Mesenchymal stem cell (in vitro differentiated cells and primary cell): ENCODE data around the gene ZNF134.

Experiments
- DNase-seq: peaks from one replicate; pipeline ENCODE4 v3.0.0-alpha.2; 2013
- H2AFZ ChIP-seq: one replicate; pipeline ENCODE4 v1.6.1; 2013; ENCODE audit warnings: low read depth, mild to moderate bottlenecking, control low read depth, inconsistent platforms, low read length, moderate library complexity
- H2AK5ac ChIP-seq: 2 replicates; pipeline ENCODE4 v1.6.1; 2013; ENCODE audit warnings: low read length, moderate library complexity, mild to moderate bottlenecking, inconsistent platforms; ENCODE audit not compliant: severe bottlenecking
- H2BK120ac ChIP-seq: one replicate; pipeline ENCODE4 v1.6.1; 2013; ENCODE audit warnings: low read depth, mild to moderate bottlenecking, inconsistent platforms, low read length, moderate library complexity
- H2BK12ac ChIP-seq, 2 experiments: one replicate each; pipeline ENCODE4 v1.6.1; 2013; ENCODE audit warnings: inconsistent platforms in 2 of 2, low read length in 2 of 2, mild to moderate bottlenecking in 2 of 2, moderate library complexity in 2 of 2, control low read depth in 1 of 2
- H2BK15ac ChIP-seq: one replicate; pipeline ENCODE4 v1.6.1; 2013; ENCODE audit warnings: mild to moderate bottlenecking, low read depth, inconsistent platforms; ENCODE audit not compliant: poor library complexity, severe bottlenecking
- H2BK5ac ChIP-seq: 2 replicates; pipeline ENCODE4 v1.6.1; 2013; ENCODE audit warnings: low read depth, mild to moderate bottlenecking, low read length, control low read depth, inconsistent platforms; ENCODE audit not compliant: poor library complexity, severe bottlenecking
- H3K14ac ChIP-seq, 2 experiments: one replicate each; pipeline ENCODE4 v1.6.1; 2013; ENCODE audit warnings: inconsistent platforms in 2 of 2, low read length in 2 of 2, control low read depth in 1 of 2, mild to moderate bottlenecking in 1 of 2, moderate library complexity in 1 of 2
- H3K18ac ChIP-seq, 2 experiments: one replicate each; pipeline ENCODE4 v1.6.1; 2013; ENCODE audit warnings: inconsistent platforms in 2 of 2, low read length in 2 of 2, control low read depth in 1 of 2, low read depth in 1 of 2, mild to moderate bottlenecking in 1 of 2
- H3K23ac ChIP-seq, 2 experiments: one replicate each; pipeline ENCODE4 v1.6.1; 2013; ENCODE audit warnings: inconsistent platforms in 2 of 2, low read length in 2 of 2, mild to moderate bottlenecking in 2 of 2, moderate library complexity in 2 of 2, control low read depth in 1 of 2
- H3K27ac ChIP-seq: 2 replicates; pipeline ENCODE4 v1.5.1; 2013; ENCODE audit warnings: mild to moderate bottlenecking, moderate library complexity, low read length, control low read depth, inconsistent platforms; ENCODE audit not compliant: poor library complexity, severe bottlenecking
- H3K27me3 ChIP-seq, 2 experiments: 2 replicates each; pipeline versions ENCODE4 v1.6.1 to v1.7.0; 2013; ENCODE audit warnings: low read length in 2 of 2, mild to moderate bottlenecking in 2 of 2, moderate library complexity in 2 of 2, control low read depth in 1 of 2, inconsistent platforms in 1 of 2; ENCODE audit not compliant: control insufficient read depth in 1 of 2, insufficient read depth in 1 of 2
- H3K36me3 ChIP-seq, 2 experiments: 2 replicates each; pipeline versions ENCODE4 v1.6.1 to v1.7.0; 2013; ENCODE audit warnings: low read length in 2 of 2, control low read depth in 1 of 2, inconsistent platforms in 1 of 2, low read depth in 1 of 2, mild to moderate bottlenecking in 1 of 2; ENCODE audit not compliant: insufficient read depth in 2 of 2, control insufficient read depth in 1 of 2
- H3K4ac ChIP-seq, 2 experiments: one replicate each; pipeline ENCODE4 v1.6.1; 2013; ENCODE audit warnings: inconsistent platforms in 2 of 2, low read length in 2 of 2, mild to moderate bottlenecking in 2 of 2, moderate library complexity in 2 of 2, control low read depth in 1 of 2, low read depth in 1 of 2
- H3K4me1 ChIP-seq: 2 replicates; pipeline ENCODE4 v1.6.1; 2013; ENCODE audit warnings: low read depth, low read length, control low read depth; ENCODE audit not compliant: control insufficient read depth, insufficient read depth
- H3K4me2 ChIP-seq: 2 replicates; pipeline ENCODE4 v1.6.1; 2013; ENCODE audit warnings: low read length, mild to moderate bottlenecking, inconsistent platforms; ENCODE audit not compliant: poor library complexity, severe bottlenecking
- H3K4me3 ChIP-seq, 2 experiments: 2 replicates each; pipeline versions ENCODE4 v1.5.1 to v1.7.0; 2013; ENCODE audit warnings: low read length in 2 of 2, mild to moderate bottlenecking in 2 of 2, control low read depth in 1 of 2, low read depth in 1 of 2; ENCODE audit not compliant: insufficient read depth in 1 of 2
- H3K79me1 ChIP-seq: replicated peaks from 2 replicates; pipeline ENCODE4 v1.6.1; 2013; ENCODE audit warnings: mild to moderate bottlenecking, control low read depth, low read length, inconsistent platforms; ENCODE audit not compliant: poor library complexity, severe bottlenecking
- H3K9ac ChIP-seq: 2 replicates; pipeline ENCODE4 v1.7.0; 2013; ENCODE audit warnings: mild to moderate bottlenecking, low read length, moderate library complexity
- H3K9me3 ChIP-seq: 2 replicates; pipeline ENCODE4 v1.7.0; 2013; ENCODE audit warnings: mild to moderate bottlenecking, low read length; ENCODE audit not compliant: control insufficient read depth
- H4K8ac ChIP-seq: one replicate; pipeline ENCODE4 v1.6.1; 2013; ENCODE audit warnings: inconsistent platforms, mild to moderate bottlenecking, low read length, moderate library complexity
- H4K91ac ChIP-seq: one replicate; pipeline ENCODE4 v1.6.1; 2013; ENCODE audit warnings: mild to moderate bottlenecking, low read length, inconsistent platforms
- WGBS: methylation state at CpG from one replicate; pipeline ENCODE4 v1.1.7; 2013; ENCODE audit warnings: mixed read lengths; 5-methylcytosine and 5-hydroxymethylcytosine counted together

Gene ZNF134

DNA sequence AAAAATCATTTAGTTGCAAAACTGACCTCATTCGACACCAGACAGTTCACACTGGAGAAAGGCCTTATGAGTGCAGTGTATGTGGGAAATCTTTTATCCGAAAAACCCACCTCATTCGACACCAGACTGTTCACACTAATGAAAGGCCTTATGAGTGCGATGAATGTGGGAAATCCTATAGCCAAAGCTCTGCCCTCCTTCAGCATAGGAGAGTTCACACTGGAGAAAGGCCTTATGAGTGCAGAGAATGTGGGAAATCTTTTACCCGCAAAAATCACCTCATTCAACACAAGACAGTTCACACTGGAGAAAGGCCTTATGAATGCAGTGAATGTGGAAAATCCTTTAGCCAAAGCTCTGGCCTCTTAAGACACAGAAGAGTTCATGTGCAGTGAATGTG, 7.1 kb upstream of the ZNF134 start:
- no peak overlapping the region for H2BK12ac ChIP-seq

DNA sequence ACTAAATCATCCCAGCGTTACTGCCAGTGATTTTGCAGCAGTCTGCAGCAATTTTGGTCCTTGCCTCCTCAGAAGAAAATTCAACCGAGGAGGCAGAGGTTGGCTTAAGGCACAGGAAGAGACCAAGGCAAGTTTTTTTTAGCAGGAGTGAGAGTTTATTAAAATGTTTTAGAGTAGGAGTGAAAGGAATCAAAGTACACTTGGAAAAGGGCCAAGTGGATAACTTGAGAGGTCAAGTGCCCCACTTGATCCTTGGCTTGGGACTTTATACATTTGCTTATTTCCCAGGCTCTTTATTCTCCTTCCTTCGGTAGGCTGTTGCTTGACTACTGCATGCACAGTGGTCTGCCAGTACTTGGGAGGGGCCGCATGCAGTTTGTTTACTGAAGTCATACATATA, 2.9 kb upstream of the ZNF134 start:
- WGBS, result 75% methylated on average over 4 of the region's 4 CpGs
- Histone ChIP-seq H3K9ac (no peak overlapping the region), H3K9me3 (peaks cover 30% of the 10 kb centered on the region), H2AFZ (no peak overlapping the region), H4K91ac (no peak overlapping the region), H3K4me3 (no peak overlapping the region), H3K79me1 (peaks cover 2% of the 10 kb centered on the region), H2BK120ac (no peak overlapping the region), H2BK12ac (no peak overlapping the region), H3K14ac (no peak overlapping the region), H2AK5ac (no peak overlapping the region), H3K4ac (no peak overlapping the region), H2BK5ac (no peak overlapping the region), H3K4me1 (peaks cover 2% of the 10 kb centered on the region), H3K23ac (no peak overlapping the region), H3K27ac (no peak overlapping the region), H3K18ac (no peak overlapping the region), H4K8ac (no peak overlapping the region), H3K27me3 (no peaks in the 10 kb centered on the region), H3K4me2 (no peak overlapping the region), H2BK15ac (no peak overlapping the region), H3K36me3 (peaks cover 12 to 29% of the 10 kb centered on the region in 2 experiments)
- DNase-seq, result no peak

More for the DNA sequence above, 7.1 kb upstream of the ZNF134 start:
- H3K9me3 ChIP-seq, result peaks cover 26% of the 10 kb centered on the region
- H3K4me3 ChIP-seq, result no peak overlapping the region
- H2AFZ ChIP-seq, result no peak overlapping the region
- no peaks in the 10 kb centered on the region for H3K4me1 ChIP-seq
- H2BK5ac ChIP-seq, result no peak overlapping the region
- no peak overlapping the region for H3K18ac ChIP-seq
- no peak for DNase-seq
- H3K79me1 ChIP-seq, result peaks cover 9% of the 10 kb centered on the region
- no peak overlapping the region for H3K9ac ChIP-seq
- H3K27me3 ChIP-seq, result no peaks in the 10 kb centered on the region
- H4K8ac ChIP-seq, result no peak overlapping the region
- peaks cover 14 to 41% of the 10 kb centered on the region in 2 experiments for H3K36me3 ChIP-seq
- no peak overlapping the region for H3K14ac ChIP-seq
- no peak overlapping the region for H3K4me2 ChIP-seq
- H2BK120ac ChIP-seq, result no peak overlapping the region
- no peak overlapping the region for H4K91ac ChIP-seq
- H3K4ac ChIP-seq, result no peak overlapping the region
- H2BK15ac ChIP-seq, result no peak overlapping the region
- H3K23ac ChIP-seq, result no peak overlapping the region
- H2AK5ac ChIP-seq, result no peak overlapping the region
- WGBS, result 88% methylated on average over 1 of the region's 5 CpGs
- H3K27ac ChIP-seq, result no peak overlapping the region

DNA sequence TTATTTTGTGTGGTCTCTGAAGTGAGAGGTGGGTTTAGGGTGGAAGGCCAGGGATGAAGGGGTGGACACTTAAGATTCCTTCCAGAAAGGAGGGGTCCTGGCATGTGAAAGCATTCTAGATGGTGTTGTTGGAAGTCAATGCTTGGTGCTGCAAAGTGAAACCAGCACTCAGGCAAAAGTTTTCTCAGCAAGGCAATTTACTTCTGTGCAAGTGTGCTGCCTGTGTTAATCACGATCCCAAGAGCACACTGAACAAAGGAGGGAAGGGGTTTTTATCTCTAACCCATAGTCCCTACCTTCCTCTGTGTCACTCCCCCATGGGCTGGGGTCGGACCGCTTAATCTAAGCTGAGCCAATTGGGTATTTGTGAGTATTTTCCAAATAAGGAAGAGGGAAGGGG, 1.3 kb downstream of the ZNF134 start:
- H2BK120ac ChIP-seq, result no peak overlapping the region
- H3K4me3 ChIP-seq, result peak overlapping the region in 1 of 2 experiments; percentile 93
- no peak overlapping the region for H3K23ac ChIP-seq
- H3K14ac ChIP-seq, result no peak overlapping the region
- no peak overlapping the region for H3K27ac ChIP-seq
- no peak overlapping the region for H2AFZ ChIP-seq
- no peak overlapping the region for H4K91ac ChIP-seq
- no peak overlapping the region for H4K8ac ChIP-seq
- H3K4ac ChIP-seq, result no peak overlapping the region
- peaks cover 21% of the 10 kb centered on the region for H3K79me1 ChIP-seq
- no peak for DNase-seq
- H2BK5ac ChIP-seq, result no peak overlapping the region
- 100% methylated on average over 3 of the region's 3 CpGs for WGBS
- no peaks in the 10 kb centered on the region for H3K27me3 ChIP-seq
- peaks cover 44 to 52% of the 10 kb centered on the region in 2 experiments for H3K36me3 ChIP-seq
- H3K4me2 ChIP-seq, result no peak overlapping the region
- peaks cover 55% of the 10 kb centered on the region for H3K9me3 ChIP-seq
- H2BK12ac ChIP-seq, result no peak overlapping the region
- H3K9ac ChIP-seq, result no peak overlapping the region
- no peak overlapping the region for H2AK5ac ChIP-seq
- H3K18ac ChIP-seq, result no peak overlapping the region
- peaks cover 2% of the 10 kb centered on the region for H3K4me1 ChIP-seq
- no peak overlapping the region for H2BK15ac ChIP-seq

DNA sequence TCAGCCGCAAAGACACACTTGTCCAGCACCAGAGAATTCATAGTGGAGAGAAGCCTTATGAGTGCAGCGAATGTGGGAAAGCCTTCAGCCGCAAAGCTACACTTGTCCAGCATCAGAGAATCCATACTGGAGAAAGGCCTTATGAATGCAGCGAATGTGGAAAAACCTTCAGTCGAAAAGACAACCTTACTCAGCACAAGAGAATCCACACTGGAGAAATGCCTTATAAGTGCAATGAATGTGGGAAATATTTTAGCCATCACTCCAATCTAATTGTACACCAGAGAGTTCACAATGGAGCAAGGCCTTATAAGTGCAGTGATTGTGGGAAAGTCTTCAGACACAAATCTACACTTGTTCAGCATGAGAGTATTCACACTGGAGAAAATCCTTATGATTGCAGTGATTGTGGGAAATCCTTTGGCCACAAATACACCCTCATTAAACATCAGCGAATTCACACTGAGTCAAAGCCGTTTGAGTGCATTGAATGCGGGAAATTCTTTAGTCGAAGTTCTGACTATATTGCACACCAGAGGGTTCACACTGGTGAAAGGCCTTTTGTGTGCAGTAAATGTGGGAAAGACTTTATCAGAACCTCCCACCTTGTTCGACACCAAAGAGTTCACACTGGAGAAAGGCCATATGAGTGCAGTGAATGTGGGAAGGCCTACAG, 6.8 kb downstream of the ZNF134 start:
- peaks cover 54% of the 10 kb centered on the region for H3K79me1 ChIP-seq
- H3K36me3 ChIP-seq, result peaks cover 70 to 96% of the 10 kb centered on the region in 2 experiments
- H4K91ac ChIP-seq, result no peak overlapping the region
- H3K9ac ChIP-seq, result no peak overlapping the region
- no peak overlapping the region for H3K14ac ChIP-seq
- H3K4me2 ChIP-seq, result no peak overlapping the region
- H3K9me3 ChIP-seq, result peaks cover 100% of the 10 kb centered on the region
- H3K23ac ChIP-seq, result no peak overlapping the region
- no peak overlapping the region for H3K27ac ChIP-seq
- DNase-seq, result no peak
- no peak overlapping the region for H3K18ac ChIP-seq
- H2BK15ac ChIP-seq, result no peak overlapping the region
- peak overlapping the region in 1 of 2 experiments; percentile 70 for H3K4me3 ChIP-seq
- no peaks in the 10 kb centered on the region for H3K4me1 ChIP-seq
- no peak overlapping the region for H2AFZ ChIP-seq
- no peak overlapping the region for H2AK5ac ChIP-seq
- no peak overlapping the region for H4K8ac ChIP-seq
- H3K4ac ChIP-seq, result no peak overlapping the region
- 100% methylated on average over 8 of the region's 10 CpGs for WGBS
- H2BK12ac ChIP-seq, result no peak overlapping the region
- H2BK5ac ChIP-seq, result no peak overlapping the region
- no peaks in the 10 kb centered on the region for H3K27me3 ChIP-seq
- H2BK120ac ChIP-seq, result no peak overlapping the region
